K562 (cell line): ENCODE results near the gene KLHDC10. TPM values are rescaled to one million over a fixed set of nuclear protein-coding genes. Genes with fewer than 3 reads are reported as not detected.

Experiments
- CTCFL ChIP-seq: IDR thresholded peaks from 2 replicates; pipeline ENCODE4 v1.6.1; 2011; ENCODE audit warnings: borderline replicate concordance, low read depth, mild to moderate bottlenecking, moderate library complexity, low read length; ENCODE audit not compliant: insufficient read depth, poor library complexity, severe bottlenecking
- ELF4 ChIP-seq: fragments of 450-650 bp; formaldehyde crosslinking; IDR thresholded peaks from 2 replicates; pipeline ENCODE4 v1.4.0; 2022; ENCODE audit warnings: missing genetic modification characterization
- FOXM1 ChIP-seq, 2 experiments: fragments of 450-650 bp in 1 of 2; sonication (generic) in 1 of 2; formaldehyde crosslinking in 1 of 2; IDR thresholded peaks; 2 replicates each; pipeline versions ENCODE4 v1.6.1 to v1.9.0; 2017 to 2022; ENCODE audit warnings: low read depth in 2 of 2, mild to moderate bottlenecking in 2 of 2, missing genetic modification reagents in 1 of 2, moderate library complexity in 1 of 2
- KDM1A ChIP-seq, 2 experiments: fragments of 450-650 bp; IDR thresholded peaks; 2 replicates each; pipeline ENCODE4 v1.6.1; 2016; ENCODE audit warnings: mild to moderate bottlenecking in 2 of 2
- PURB ChIP-seq: sonication (generic); formaldehyde crosslinking; IDR thresholded peaks from 2 replicates; pipeline ENCODE4 v1.9.0; 2021; ENCODE audit warnings: low read depth, mild to moderate bottlenecking, missing genetic modification reagents
- REST ChIP-seq, 2 experiments: fragments of 450-650 bp; formaldehyde crosslinking in 1 of 2; IDR thresholded peaks; 2 replicates each; pipeline versions ENCODE4 v1.4.0 to v1.6.1; 2014 to 2020; ENCODE audit warnings: mild to moderate bottlenecking in 2 of 2, borderline replicate concordance in 1 of 2, low read depth in 1 of 2
- TEAD2 ChIP-seq: fragments of 450-650 bp; IDR thresholded peaks from 2 replicates; pipeline ENCODE4 v1.6.1; 2016; ENCODE audit warnings: missing genetic modification characterization, control low read depth, missing compliant biosample characterization
- TFAP4 ChIP-seq: sonication (generic); formaldehyde crosslinking; IDR thresholded peaks from 2 replicates; pipeline ENCODE4 v1.8.0; 2022; ENCODE audit warnings: missing genetic modification reagents, mild to moderate bottlenecking, moderate library complexity, borderline replicate concordance
- ZNF347 ChIP-seq: fragments of 450-650 bp; formaldehyde crosslinking; IDR thresholded peaks from 2 replicates; pipeline ENCODE4 v1.4.0; 2020; ENCODE audit warnings: low read depth, mild to moderate bottlenecking, moderate library complexity
- ZNF511 ChIP-seq: sonication (generic); formaldehyde crosslinking; IDR thresholded peaks from 2 replicates; pipeline ENCODE4 v1.8.0; 2022; ENCODE audit warnings: mild to moderate bottlenecking, missing genetic modification reagents
- polyA plus RNA-seq, 8 experiments: library from polyadenylated mRNA; depleted of rRNA in 4 of 8; stranded (reverse) in 5 of 8; unstranded in 3 of 8; fragments of >200 nt; fragmentation: Nextera tagmentation in 2 of 8; fragmentation: Illumina TruSeq in 1 of 8; extraction: Ambion mirVana in 2 of 8; extraction: Trizol in 1 of 8; gene quantifications; 2 replicates each; pipeline versions ENCODE4 v1.2.1 to v1.2.3, GENCODE V29; 2011 to 2014; ENCODE audit warnings: inconsistent platforms in 1 of 8, missing spikeins in 1 of 8
- total RNA-seq, 7 experiments: library from RNA; depleted of rRNA in 6 of 7; stranded (reverse); fragments of >200 nt in 6 of 7; fragmentation: Illumina TruSeq in 2 of 7; extraction: Trizol in 2 of 7; gene quantifications; 2 replicates each; pipeline versions ENCODE4 v1.2.1 to v1.2.3, GENCODE V29; 2011 to 2021; ENCODE audit warnings: low replicate concordance in 1 of 7

KLHDC10 gene
- total and polyA plus RNA-seq, 9 of the 15 experiments (the other 6 are each of a cell fraction or from before 2014, with no cell fraction given): 9.8 to 80.5 (median 31.4) TPM

- TF ChIP-seq ELF4 (CRISPR knock-in tag) (no peak), CTCFL (no peak), REST (IDR thresholded peaks at IDR 0.05; ENCODE audit: borderline replicate concordance) (peak; percentile 100), REST (CRISPR knock-in tag; IDR thresholded peaks at IDR 0.05; ENCODE audit: low read depth) (no peak), TEAD2 (tag) (no peak), KDM1A (IDR thresholded peaks at IDR 0.05) (peak in 1 of 2 experiments; percentile 72; a peak in 2 of 4 replicates), PURB (CRISPR knock-in tag) (no peak), ZNF347 (CRISPR knock-in tag) (no peak), TFAP4 (CRISPR knock-in tag) (peak; percentile 69; the same call in 1 of the 2 replicates), FOXM1 (IDR thresholded peaks at IDR 0.05; ENCODE audit: low read depth) (no peak), FOXM1 (CRISPR knock-in tag; IDR thresholded peaks at IDR 0.05; ENCODE audit: low read depth) (peak; percentile 98), ZNF511 (CRISPR knock-in tag) (peak; percentile 67)
Measured at GRCh38 chr7:130141161-130141883, 71.0 kb downstream of the KLHDC10 start (continued).
